ENCODE measurements around the gene C8A.

Gene C8A

DNA sequence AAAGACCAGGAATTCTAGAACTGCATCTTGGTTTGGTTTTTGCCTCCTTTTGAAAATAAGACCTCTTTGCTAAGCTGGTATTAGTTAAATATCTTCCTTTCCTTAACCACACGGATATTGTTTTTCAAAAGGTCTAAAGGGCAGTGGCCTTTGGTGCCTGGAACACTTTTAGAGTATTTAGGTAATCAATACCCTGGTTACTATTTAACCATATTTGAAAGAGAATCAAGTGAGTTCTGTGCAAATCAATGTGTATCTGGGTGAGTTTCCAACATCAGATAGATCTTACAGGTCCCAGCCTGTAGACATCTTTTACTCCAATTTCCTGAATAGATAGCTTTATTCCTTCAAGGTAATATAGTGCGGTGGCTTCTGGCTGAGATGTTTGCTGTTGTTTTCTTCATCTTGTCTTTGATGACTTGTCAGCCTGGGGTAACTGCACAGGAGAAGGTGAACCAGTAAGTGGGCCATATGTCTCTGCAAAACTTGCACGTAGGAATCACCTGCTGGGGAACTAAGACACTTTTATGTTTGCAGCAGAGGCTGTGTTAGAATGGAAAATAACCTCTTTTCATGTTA is at the start of gene C8A:
Gene C8A (plus strand): TSS at position 277 of the 579 bp plus-strand sequence. CDS start 105 bp downstream, at position 382.
- DNase-seq (ENCODE audit: low read depth): no peak
- H3K4me3 ChIP-seq (ENCODE audit: low read depth, low read length): no peak within 1 kb of the TSS
- TF ChIP-seq POLR2A (IDR thresholded peaks at IDR 0.05; ENCODE audit: extremely low read depth, insufficient read length): no peak
- no peak for TF ChIP-seq MAX (IDR thresholded peaks at IDR 0.05; ENCODE audit: low read depth, low read length)
- TF ChIP-seq MYC (IDR thresholded peaks at IDR 0.05; ENCODE audit: low read depth, low read length): no peak
- no peak for TF ChIP-seq CTCF (IDR thresholded peaks at IDR 0.05; ENCODE audit: low read depth, low read length)

DNA sequence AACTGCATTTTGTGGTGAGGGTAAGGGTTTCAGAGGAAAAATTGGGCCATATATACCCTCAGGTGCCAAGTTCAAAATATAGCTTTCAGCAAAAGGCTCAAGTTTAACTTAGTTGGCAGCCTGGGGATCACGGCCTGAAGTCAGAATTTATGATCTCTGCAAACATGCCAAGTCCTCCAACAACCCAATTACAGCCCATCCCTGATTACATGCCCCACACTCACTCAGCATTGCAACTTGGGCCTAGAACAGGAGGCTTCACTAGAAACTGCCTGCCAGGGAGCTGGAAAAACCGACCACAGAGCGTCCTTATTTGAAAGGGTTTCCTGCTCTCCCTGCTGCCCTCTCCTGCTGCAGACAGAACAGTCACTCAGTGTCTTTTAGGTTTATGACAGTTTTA is 47.8 kb upstream of the C8A start:
- no peak for DNase-seq (ENCODE audit: low read depth)
- H3K4me3 ChIP-seq (ENCODE audit: low read depth, low read length): no peak overlapping the region
- TF ChIP-seq CTCF (IDR thresholded peaks at IDR 0.05; ENCODE audit: low read depth, low read length) (no peak), MAX (IDR thresholded peaks at IDR 0.05; ENCODE audit: low read depth, low read length) (no peak), MYC (IDR thresholded peaks at IDR 0.05; ENCODE audit: low read depth, low read length) (no peak), POLR2A (IDR thresholded peaks at IDR 0.05; ENCODE audit: extremely low read depth, insufficient read length) (no peak)

DNA sequence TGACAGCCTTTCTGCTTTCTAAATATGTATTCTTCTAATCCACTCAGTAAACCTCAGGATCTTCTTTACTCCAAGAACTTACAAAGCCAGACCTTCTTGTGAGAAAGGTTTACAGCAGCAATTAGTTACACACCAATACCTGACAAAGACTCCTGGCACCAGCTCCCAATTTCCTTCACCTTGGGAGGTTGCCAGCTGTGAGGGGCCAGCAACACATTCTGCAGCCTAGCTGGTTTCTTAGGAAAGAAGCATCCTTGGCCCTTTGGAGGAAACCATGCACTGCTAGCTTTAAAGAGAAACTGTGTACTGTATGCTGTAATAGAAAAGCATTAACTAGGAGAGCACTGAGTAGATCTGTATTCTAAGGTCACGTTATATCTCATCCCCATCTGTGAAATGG is 46.2 kb upstream of the C8A start:
- no peak overlapping the region for H3K4me3 ChIP-seq (ENCODE audit: low read depth, low read length)
- no peak for TF ChIP-seq MAX (IDR thresholded peaks at IDR 0.05; ENCODE audit: low read depth, low read length)
- no peak for TF ChIP-seq POLR2A (IDR thresholded peaks at IDR 0.05; ENCODE audit: extremely low read depth, insufficient read length)
- no peak for TF ChIP-seq CTCF (IDR thresholded peaks at IDR 0.05; ENCODE audit: low read depth, low read length)
- TF ChIP-seq MYC (IDR thresholded peaks at IDR 0.05; ENCODE audit: low read depth, low read length): no peak
- no peak for DNase-seq (ENCODE audit: low read depth)

DNA sequence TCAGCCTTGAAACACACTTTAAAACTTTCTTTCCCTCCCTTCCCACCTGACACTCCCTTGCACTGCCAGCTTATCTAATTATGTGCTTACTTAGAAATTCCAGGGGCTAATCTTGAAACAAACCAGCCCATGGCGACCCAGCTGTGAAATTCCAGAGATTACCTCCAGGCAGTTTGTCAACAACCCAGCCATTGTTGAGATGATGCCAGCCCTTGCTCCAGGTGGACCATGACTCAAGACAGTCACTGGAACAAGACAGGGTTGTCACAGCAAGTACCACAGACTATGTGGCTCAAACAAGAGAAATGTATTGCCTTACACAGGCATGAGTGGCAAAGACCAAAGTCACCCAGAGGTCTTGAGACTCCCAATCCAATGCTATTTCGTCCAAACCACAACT is 43.3 kb upstream of the C8A start:
- no peak overlapping the region for H3K4me3 ChIP-seq (ENCODE audit: low read depth, low read length)
- DNase-seq (ENCODE audit: low read depth): no peak
- TF ChIP-seq MYC (IDR thresholded peaks at IDR 0.05; ENCODE audit: low read depth, low read length) (no peak), MAX (IDR thresholded peaks at IDR 0.05; ENCODE audit: low read depth, low read length) (no peak), POLR2A (IDR thresholded peaks at IDR 0.05; ENCODE audit: extremely low read depth, insufficient read length) (no peak), CTCF (IDR thresholded peaks at IDR 0.05; ENCODE audit: low read depth, low read length) (no peak)

DNA sequence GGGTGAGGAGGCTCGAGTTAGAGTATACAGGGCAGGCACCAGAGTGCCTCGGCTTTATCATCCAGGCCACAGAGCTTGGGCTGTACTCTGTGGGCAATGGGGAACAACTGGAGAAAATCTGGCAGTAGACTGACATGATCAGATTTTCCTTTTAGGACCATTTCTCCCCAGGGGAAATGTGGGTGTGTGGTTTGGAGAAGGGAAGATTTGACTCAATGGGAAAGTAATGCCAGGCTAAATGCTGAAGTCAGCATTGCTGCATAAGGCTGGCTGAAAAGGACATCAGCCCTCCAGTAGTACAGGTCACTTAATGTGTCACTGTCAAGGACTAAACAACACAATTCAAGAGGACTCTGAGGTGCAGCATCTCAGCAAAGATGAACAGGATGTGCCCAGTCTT is 40.4 kb upstream of the C8A start:
- no peak for TF ChIP-seq POLR2A (IDR thresholded peaks at IDR 0.05; ENCODE audit: extremely low read depth, insufficient read length)
- TF ChIP-seq MYC (IDR thresholded peaks at IDR 0.05; ENCODE audit: low read depth, low read length): no peak
- no peak for TF ChIP-seq CTCF (IDR thresholded peaks at IDR 0.05; ENCODE audit: low read depth, low read length)
- no peak for TF ChIP-seq MAX (IDR thresholded peaks at IDR 0.05; ENCODE audit: low read depth, low read length)
- DNase-seq (ENCODE audit: low read depth): no peak
- no peak overlapping the region for H3K4me3 ChIP-seq (ENCODE audit: low read depth, low read length)
